GM21360 (cell line): ENCODE results near the gene FCGR3B.
A peak's percentile ranks its signal among the peaks of the same experiment; 100 is the strongest.
"Not testable (repeated sequence)": the region's sequence is repeated elsewhere in the genome, so short reads cannot be mapped to it uniquely, and the experiment has no call there.

Source experiments
- ATAC-seq: cut with Tn5 transposase; IDR thresholded peaks from one replicate; pipeline ENCODE4 v1.9.1; 2021; ENCODE audit warnings: mild to moderate bottlenecking, moderate library complexity; ENCODE audit not compliant: unreplicated experiment

FCGR3B gene

GRCh38 chr1:161606541-161607336 is 24.2 kb downstream of the FCGR3B start:
- ATAC-seq = not testable (repeated sequence)

GRCh38 chr1:161605762-161606540 is 25.0 kb downstream of the FCGR3B start:
- ATAC-seq = not testable (repeated sequence)

- ATAC-seq = not testable (repeated sequence)
These were observed 26.0 kb downstream of the FCGR3B start for GRCh38 chr1:161605024-161605423.

GRCh38 chr1:161597077-161597476 is 33.9 kb downstream of the FCGR3B start:
- not testable (repeated sequence) for ATAC-seq

- ATAC-seq = not testable (repeated sequence)
These were observed 35.4 kb downstream of the FCGR3B start for GRCh38 chr1:161595583-161595982.

- ATAC-seq = not testable (repeated sequence)
These were observed 35.8 kb downstream of the FCGR3B start for GRCh38 chr1:161595173-161595572.

DNA sequence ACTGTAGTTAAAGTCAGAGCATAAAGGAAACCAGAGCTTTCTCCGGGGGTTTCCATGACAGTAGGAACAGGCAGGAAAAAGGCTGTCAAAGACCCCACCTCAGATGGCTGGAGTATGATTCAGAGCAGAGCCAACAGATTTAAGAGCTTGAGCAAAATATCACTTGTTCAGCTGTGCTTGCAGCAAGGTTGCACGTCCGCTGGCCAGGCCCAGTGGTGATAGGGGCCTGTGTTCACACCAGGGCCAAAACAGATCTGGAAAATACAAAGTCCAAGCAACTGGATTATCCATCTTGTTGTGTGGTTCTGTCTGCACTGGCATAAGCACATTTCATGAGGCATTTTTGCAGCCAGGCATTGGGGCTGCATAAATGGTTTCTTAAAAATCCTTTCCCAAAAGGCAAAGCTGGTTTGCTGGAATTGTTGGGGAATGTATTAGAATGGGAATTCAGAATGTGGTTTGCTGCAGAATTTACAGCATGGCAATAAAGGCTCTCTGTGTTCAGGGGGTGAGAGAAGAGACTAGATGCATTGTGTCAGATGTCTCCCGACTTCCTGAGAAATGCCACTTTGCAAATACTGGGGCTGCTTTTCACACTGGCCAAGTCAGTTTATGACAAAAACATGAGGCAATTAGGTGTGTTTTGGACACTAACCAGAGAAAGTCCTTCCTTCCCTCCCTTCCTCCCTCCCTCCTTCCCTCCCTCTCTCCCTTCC is 36.5 kb downstream of the FCGR3B start:
- ATAC-seq = not testable (repeated sequence)

- not testable (repeated sequence) for ATAC-seq
These were observed 37.8 kb downstream of the FCGR3B start for GRCh38 chr1:161593092-161593755.

- not testable (repeated sequence) for ATAC-seq
These were observed 38.4 kb downstream of the FCGR3B start for GRCh38 chr1:161592586-161592985.

DNA sequence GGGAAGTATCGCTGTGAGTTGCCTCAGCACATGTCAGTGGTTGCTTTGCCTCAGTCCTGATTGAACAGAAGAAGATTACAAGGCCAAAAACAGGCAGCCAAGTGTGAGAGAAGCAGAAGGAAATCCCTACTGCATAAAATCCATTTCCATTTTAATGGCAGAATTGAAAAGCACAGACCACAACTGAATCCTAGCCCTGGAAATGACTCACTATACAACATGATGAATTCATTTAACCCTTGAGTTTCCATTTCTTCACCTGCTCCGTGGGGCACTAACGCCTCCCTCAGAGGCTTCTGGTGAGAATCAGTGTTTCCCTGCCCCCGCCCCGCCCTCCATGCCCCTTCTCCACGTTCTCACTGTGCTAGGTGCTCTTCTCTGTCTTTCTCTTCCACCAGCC is 41.1 kb downstream of the FCGR3B start:
- ATAC-seq = not testable (repeated sequence)

- ATAC-seq = not testable (repeated sequence)
These were observed 41.6 kb downstream of the FCGR3B start for GRCh38 chr1:161589365-161589764.

- not testable (repeated sequence) for ATAC-seq
These were observed 42.4 kb downstream of the FCGR3B start for GRCh38 chr1:161588596-161588995.

GRCh38 chr1:161582882-161583281 is 48.1 kb downstream of the FCGR3B start:
- not testable (repeated sequence) for ATAC-seq

DNA sequence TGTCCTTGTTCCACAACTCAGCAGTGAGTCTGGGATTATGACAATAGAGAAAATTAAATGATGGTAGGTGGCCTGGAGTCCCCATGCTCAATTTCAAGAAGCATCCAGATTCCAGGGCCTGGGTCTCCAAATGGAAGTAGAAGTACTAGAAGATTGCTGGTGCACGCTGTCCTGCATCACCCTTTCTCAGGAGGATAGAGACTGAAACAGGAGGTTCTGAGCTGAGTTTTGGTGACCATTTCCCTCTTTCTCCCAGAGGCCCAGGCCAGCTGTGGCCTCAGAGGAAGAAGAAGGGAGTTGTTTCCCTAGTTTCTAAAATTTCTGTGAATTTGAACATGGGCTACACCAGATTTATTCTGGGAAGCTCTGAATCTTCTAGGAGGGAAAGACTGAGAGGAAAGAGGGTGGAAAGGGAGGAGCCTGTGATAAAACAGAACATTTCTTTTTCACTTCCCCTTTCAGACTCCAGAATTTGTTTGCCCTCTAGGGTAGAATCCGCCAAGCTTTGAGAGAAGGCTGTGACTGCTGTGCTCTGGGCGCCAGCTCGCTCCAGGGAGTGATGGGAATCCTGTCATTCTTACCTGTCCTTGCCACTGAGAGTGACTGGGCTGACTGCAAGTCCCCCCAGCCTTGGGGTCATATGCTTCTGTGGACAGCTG is 50.0 kb downstream of the FCGR3B start:
- ATAC-seq = peak; percentile 53

DNA sequence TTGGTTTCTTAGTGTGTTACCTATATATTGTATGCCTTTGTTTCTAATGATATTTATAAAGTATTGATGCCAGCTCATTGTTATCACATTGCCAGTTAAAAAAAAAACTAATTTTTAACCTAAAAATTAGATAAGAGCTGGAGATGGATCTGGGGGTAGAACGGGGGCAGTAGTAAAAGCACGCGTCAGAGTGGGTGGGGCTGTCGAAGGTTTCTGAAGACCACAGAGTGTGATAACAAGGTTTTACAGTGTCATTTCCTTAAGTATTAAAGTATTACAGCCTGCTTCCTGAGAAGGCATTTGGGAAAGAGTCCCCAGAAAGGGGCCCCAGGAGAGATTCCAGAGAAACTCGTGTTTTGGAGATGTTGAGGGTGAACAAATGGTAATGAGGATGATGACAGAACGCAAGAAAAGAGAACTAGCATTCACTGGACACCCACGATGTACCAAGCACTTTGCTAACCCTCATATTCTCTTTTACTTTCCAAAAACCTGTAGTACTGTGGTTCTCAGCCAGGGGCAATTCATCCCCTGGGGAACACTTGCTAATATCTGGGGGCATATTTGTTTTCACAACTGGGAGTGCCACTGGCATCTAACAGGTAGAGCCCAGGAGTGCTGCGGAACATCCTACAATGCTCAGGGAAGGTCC is 51.0 kb downstream of the FCGR3B start:
- not testable (repeated sequence) for ATAC-seq

GRCh38 chr1:161576676-161577075 is 54.3 kb downstream of the FCGR3B start:
- not testable (repeated sequence) for ATAC-seq
